HEK293 (cell line): ENCODE data around the gene NCCRP1.

Source experiments
- CTCF ChIA-PET: fragments of 350-600 bp; formaldehyde crosslinking; extraction: SDS; loops from one replicate; lab custom pipeline; 2021; ENCODE audit warnings: antibody characterized with exemption; lab: Yijun Ruan, JAX
- POLR2A ChIA-PET: fragments of 300-600 bp; formaldehyde crosslinking; extraction: SDS; loops from one replicate; lab custom pipeline; 2020; ENCODE audit warnings: antibody characterized with exemption, inconsistent platforms; lab: Yijun Ruan, JAX
- H3K27ac ChIP-seq: fragments of 200-500 bp; sonication (Bioruptor generic); 2 replicates; pipeline ENCODE4 v1.5.1; 2014; ENCODE audit warnings: low read depth, low read length, control low read depth, inconsistent platforms; ENCODE audit errors: extremely low read depth
- H3K36me3 ChIP-seq, 2 experiments: fragments of 200-500 bp in 1 of 2; sonication (Bioruptor generic) in 1 of 2; 1 replicate in 1 of 2; 2 replicates in 1 of 2; pipeline ENCODE4 v1.5.1; 2014 to 2017; ENCODE audit warnings: inconsistent platforms in 2 of 2, low read length in 2 of 2; ENCODE audit not compliant: control insufficient read depth in 2 of 2, insufficient read depth in 1 of 2
- H3K4me1 ChIP-seq: fragments of 200-500 bp; sonication (Bioruptor generic); 2 replicates; pipeline ENCODE4 v1.5.1; 2014; ENCODE audit warnings: mild to moderate bottlenecking, low read length, inconsistent platforms; ENCODE audit not compliant: control insufficient read depth, insufficient read depth
- H3K4me3 ChIP-seq: 2 replicates; pipeline ENCODE4 v1.5.1; 2011; ENCODE audit warnings: low read depth, mild to moderate bottlenecking, control low read depth, low read length, moderate library complexity
- H3K9me3 ChIP-seq: fragments of 200-500 bp; sonication (Bioruptor generic); 2 replicates; pipeline ENCODE4 v1.5.1; 2014; ENCODE audit warnings: low read depth, low read length, inconsistent platforms; ENCODE audit not compliant: control insufficient read depth, insufficient read depth
- HOXA7 ChIP-seq: sonication (generic); formaldehyde crosslinking; IDR thresholded peaks from 2 replicates; pipeline ENCODE4 v1.8.1; 2022; ENCODE audit warnings: missing genetic modification reagents, borderline replicate concordance
- MEIS1 ChIP-seq: sonication (generic); formaldehyde crosslinking; IDR thresholded peaks from 2 replicates; pipeline ENCODE4 v1.8.1; 2022; ENCODE audit warnings: missing genetic modification reagents, mild to moderate bottlenecking, borderline replicate concordance
- PBX3 ChIP-seq: sonication (generic); formaldehyde crosslinking; IDR thresholded peaks from 2 replicates; pipeline ENCODE4 v1.8.1; 2022; ENCODE audit warnings: mild to moderate bottlenecking, moderate library complexity, missing genetic modification reagents
- PRDM6 ChIP-seq: fragments of 450-650 bp; formaldehyde crosslinking; IDR thresholded peaks from 2 replicates; pipeline ENCODE4 v1.5.1; 2017; ENCODE audit warnings: missing biosample characterization, missing genetic modification characterization
- SALL2 ChIP-seq: fragments of 450-650 bp; formaldehyde crosslinking; IDR thresholded peaks from 2 replicates; pipeline ENCODE4 v1.5.0; 2017; ENCODE audit warnings: missing biosample characterization, mild to moderate bottlenecking, missing genetic modification characterization, borderline replicate concordance
- ZBTB20 ChIP-seq: fragments of 450-650 bp; formaldehyde crosslinking; IDR thresholded peaks from 2 replicates; pipeline ENCODE4 v1.5.1; 2016; ENCODE audit warnings: missing biosample characterization, missing genetic modification characterization
- ZNF112 ChIP-seq: fragments of 450-650 bp; formaldehyde crosslinking; IDR thresholded peaks from 2 replicates; pipeline ENCODE4 v1.5.0; 2017; ENCODE audit warnings: missing biosample characterization, missing genetic modification characterization
- ZNF175 ChIP-seq: fragments of 450-650 bp; formaldehyde crosslinking; IDR thresholded peaks from 2 replicates; pipeline ENCODE4 v1.5.1; 2016; ENCODE audit warnings: missing biosample characterization, missing genetic modification characterization
- ZNF221 ChIP-seq: fragments of 450-650 bp; formaldehyde crosslinking; IDR thresholded peaks from 2 replicates; pipeline ENCODE4 v1.5.1; 2017; ENCODE audit warnings: missing biosample characterization, missing genetic modification characterization, borderline replicate concordance
- ZNF248 ChIP-seq: fragments of 450-650 bp; formaldehyde crosslinking; IDR thresholded peaks from 2 replicates; pipeline ENCODE4 v1.5.1; 2017; ENCODE audit warnings: missing biosample characterization, missing genetic modification characterization
- ZNF280D ChIP-seq: fragments of 450-650 bp; formaldehyde crosslinking; IDR thresholded peaks from 2 replicates; pipeline ENCODE4 v1.5.1; 2016; ENCODE audit warnings: missing biosample characterization, missing genetic modification characterization
- ZNF501 ChIP-seq: fragments of 450-650 bp; formaldehyde crosslinking; IDR thresholded peaks from 2 replicates; pipeline ENCODE4 v1.5.1; 2016; ENCODE audit warnings: missing biosample characterization, missing genetic modification characterization
- ZNF518A ChIP-seq: fragments of 450-650 bp; formaldehyde crosslinking; conservative IDR thresholded peaks from 2 replicates; pipeline ENCODE4 v1.5.1; 2016; ENCODE audit warnings: low read depth, missing biosample characterization, missing genetic modification characterization
- ZNF596 ChIP-seq: fragments of 450-650 bp; IDR thresholded peaks from 2 replicates; pipeline ENCODE4 v1.5.0; 2018; ENCODE audit warnings: missing biosample characterization, mild to moderate bottlenecking, missing genetic modification characterization, moderate library complexity
- ZNF600 ChIP-seq: fragments of 450-650 bp; formaldehyde crosslinking; IDR thresholded peaks from 2 replicates; pipeline ENCODE4 v1.5.1; 2016; ENCODE audit warnings: missing biosample characterization, missing genetic modification characterization
- ZNF792 ChIP-seq: fragments of 450-650 bp; formaldehyde crosslinking; IDR thresholded peaks from 2 replicates; pipeline ENCODE4 v1.5.1; 2016; ENCODE audit warnings: missing biosample characterization, missing genetic modification characterization
- ZSCAN16 ChIP-seq: fragments of 450-650 bp; formaldehyde crosslinking; IDR thresholded peaks from 2 replicates; pipeline ENCODE4 v1.5.1; 2016; ENCODE audit warnings: missing biosample characterization, missing genetic modification characterization

NCCRP1 gene

GRCh38 chr19:39251081-39251480 is 54.3 kb downstream of the NCCRP1 start:
- Histone ChIP-seq H3K4me3 (no peak overlapping the region), H3K36me3 (no peaks in the 10 kb centered on the region), H3K4me1 (peaks cover 2% of the 10 kb centered on the region; the same call in 1 of the 2 replicates), H3K9me3 (no peaks in the 10 kb centered on the region), H3K27ac (no peak overlapping the region)
- ChIA-PET POLR2A (interaction anchor here (1.4 kb wide), 1 partner anchor 9 kb away, joined by 3 read pairs; no protein-coding TSS in a partner anchor), CTCF (interaction anchor here (0.6 to 1.3 kb wide), 6 partner anchors 22 to 744 kb away, joined by 3 to 4 read pairs (median 4); partner anchors contain the start of gene SAMD4B)
- TF ChIP-seq ZNF501 (tag by site-specific recombination) (no peak), ZNF518A (tag by site-specific recombination) (no peak), ZNF112 (tag by site-specific recombination) (no peak), ZBTB20 (tag by site-specific recombination) (no peak), ZNF792 (no peak), SALL2 (tag by site-specific recombination) (no peak), MEIS1 (no peak), ZNF596 (tag by site-specific recombination) (no peak), ZNF175 (tag by site-specific recombination) (no peak), ZSCAN16 (tag by site-specific recombination) (no peak), ZNF600 (tag by site-specific recombination) (no peak), HOXA7 (CRISPR knock-in tag) (no peak), PBX3 (CRISPR knock-in tag) (no peak), PRDM6 (no peak), ZNF248 (no peak), ZNF280D (tag by site-specific recombination) (no peak), ZNF221 (no peak)
